ENCODE measurements around the gene KLHL34.

GRCh38 chrX:21658152-21658737, at the start of gene KLHL34:
- TF ChIP-seq POLR2A (IDR thresholded peaks at IDR 0.05) (no peak), CTCF (IDR thresholded peaks at IDR 0.05) (no peak)

All from esophagus squamous epithelium (tissue), 4 donors.